CD14-positive monocyte (primary cell): ENCODE data around the gene RTN4IP1. TPM values are rescaled to one million over a fixed set of nuclear protein-coding genes. Genes with fewer than 3 reads are reported as not detected.

Experiments
- DNase-seq, 3 donors: peaks; one replicate each; pipeline ENCODE4 v3.0.0-alpha.2; 2011 to 2022
- H2AFZ ChIP-seq: 2 replicates; pipeline ENCODE4 v1.6.0; 2012; ENCODE audit warnings: mild to moderate bottlenecking, low read depth, low read length, inconsistent platforms; ENCODE audit not compliant: insufficient read depth, poor library complexity, severe bottlenecking
- H3K27ac ChIP-seq, 2 donors: 1 replicate in 1 of 2; 2 replicates in 1 of 2; pipeline ENCODE4 v1.5.1; 2012 to 2013; ENCODE audit warnings: low read length in 2 of 2, control low read depth in 1 of 2, inconsistent platforms in 1 of 2, low read depth in 1 of 2, mild to moderate bottlenecking in 1 of 2
- H3K27me3 ChIP-seq, 2 donors: one replicate each; pipeline versions ENCODE4 v1.6.0 to v1.6.1; 2011 to 2013; ENCODE audit warnings: low read length in 2 of 2; ENCODE audit not compliant: control insufficient read depth in 2 of 2, insufficient read depth in 2 of 2
- H3K36me3 ChIP-seq, 2 donors: replicated peaks in 1 of 2; 1 replicate in 1 of 2; 2 replicates in 1 of 2; pipeline versions ENCODE4 v1.5.1 to v1.6.1; 2012 to 2013; ENCODE audit warnings: low read length in 2 of 2, control low read depth in 1 of 2, inconsistent platforms in 1 of 2, mild to moderate bottlenecking in 1 of 2; ENCODE audit not compliant: insufficient read depth in 2 of 2, control insufficient read depth in 1 of 2
- H3K4me1 ChIP-seq, 2 donors: 1 replicate in 1 of 2; 2 replicates in 1 of 2; pipeline versions ENCODE4 v1.5.1 to v1.6.1; 2012 to 2013; ENCODE audit warnings: low read length in 2 of 2, control low read depth in 1 of 2, inconsistent platforms in 1 of 2, mild to moderate bottlenecking in 1 of 2, moderate library complexity in 1 of 2; ENCODE audit not compliant: insufficient read depth in 2 of 2, control insufficient read depth in 1 of 2
- H3K4me2 ChIP-seq: replicated peaks from 2 replicates; pipeline ENCODE3; 2012; ENCODE audit warnings: low read length, moderate library complexity, mild to moderate bottlenecking; ENCODE audit not compliant: poor library complexity, severe bottlenecking; ENCODE audit errors: extremely low read depth
- H3K4me3 ChIP-seq, 3 experiments: fragments of 200-600 bp in 1 of 3; sonication (generic) in 1 of 3; replicated peaks in 1 of 3; 1 replicate in 2 of 3; 2 replicates in 1 of 3; pipeline ENCODE4 v1.5.1; 2011 to 2013; ENCODE audit warnings: low read length in 3 of 3, mild to moderate bottlenecking in 3 of 3, control low read depth in 2 of 3, low read depth in 2 of 3, inconsistent platforms in 1 of 3, moderate library complexity in 1 of 3
- H3K79me2 ChIP-seq: 2 replicates; pipeline ENCODE4 v1.6.0; 2012; ENCODE audit warnings: mild to moderate bottlenecking, control low read depth, inconsistent platforms, low read length, moderate library complexity; ENCODE audit not compliant: insufficient read depth
- H3K9ac ChIP-seq: 2 replicates; pipeline ENCODE4 v1.6.0; 2017; ENCODE audit warnings: low read length, mild to moderate bottlenecking; ENCODE audit not compliant: insufficient read depth, poor library complexity, severe bottlenecking
- H3K9me3 ChIP-seq, 2 donors: replicated peaks in 1 of 2; 1 replicate in 1 of 2; 2 replicates in 1 of 2; pipeline versions ENCODE4 v1.5.1 to v1.6.1; 2012 to 2013; ENCODE audit warnings: low read length in 2 of 2, control low read depth in 1 of 2; ENCODE audit not compliant: control insufficient read depth in 1 of 2, insufficient read depth in 1 of 2
- H4K20me1 ChIP-seq: 2 replicates; pipeline ENCODE4 v1.6.0; 2012; ENCODE audit warnings: mild to moderate bottlenecking, low read length, control low read depth, moderate library complexity; ENCODE audit not compliant: insufficient read depth
- H3K27ac Mint-ChIP-seq, 7 donors: one replicate each; pipeline ENCODE4 v1.8.0; 2020; ENCODE audit warnings: mild to moderate bottlenecking in 7 of 7, mixed read lengths in 7 of 7, moderate library complexity in 6 of 7, inconsistent platforms in 2 of 7
- H3K27me3 Mint-ChIP-seq, 3 donors: one replicate each; pipeline ENCODE4 v1.8.0; 2021 to 2022; ENCODE audit warnings: low read depth in 3 of 3, mild to moderate bottlenecking in 3 of 3, mixed read lengths in 3 of 3, moderate library complexity in 3 of 3, inconsistent platforms in 1 of 3
- H3K36me3 Mint-ChIP-seq, 2 donors: one replicate each; pipeline ENCODE4 v1.8.0; 2020; ENCODE audit warnings: mixed read lengths in 2 of 2, inconsistent platforms in 1 of 2, mild to moderate bottlenecking in 1 of 2
- H3K4me1 Mint-ChIP-seq: one replicate; pipeline ENCODE4 v1.8.0; 2020; ENCODE audit warnings: mild to moderate bottlenecking, mixed read lengths
- H3K4me3 Mint-ChIP-seq, 2 donors: one replicate each; pipeline ENCODE4 v1.8.0; 2020; ENCODE audit warnings: mild to moderate bottlenecking in 2 of 2, mixed read lengths in 2 of 2, moderate library complexity in 1 of 2
- H3K9me3 Mint-ChIP-seq, 7 donors: one replicate each; pipeline ENCODE4 v1.8.0; 2020 to 2022; ENCODE audit warnings: mixed read lengths in 7 of 7, mild to moderate bottlenecking in 6 of 7, moderate library complexity in 6 of 7, inconsistent platforms in 2 of 7
- CTCF ChIP-seq: fragments of 200-600 bp; IDR thresholded peaks from one replicate; pipeline ENCODE4 v1.8.0; 2022; ENCODE audit warnings: antibody characterized with exemption, mild to moderate bottlenecking
- WGBS: methylation state at CpG from one replicate; pipeline ENCODE4 v1.1.5; 2013; ENCODE audit warnings: missing lambda C conversion rate; ENCODE audit not compliant: insufficient coverage; 5-methylcytosine and 5-hydroxymethylcytosine counted together
- intact Hi-C, 2 donors: fragments of 100-400 bp; cut with micrococcal nuclease; formaldehyde crosslinking; loops; one replicate each; pipeline versions ENCODE4 v1.15.0 to v1.15.1; 2023
- polyA plus RNA-seq, 3 donors: library from polyadenylated mRNA; depleted of rRNA in 1 of 3; unstranded in 2 of 3; stranded (reverse) in 1 of 3; fragments of 300-500 nt in 2 of 3; fragments of >200 nt in 1 of 3; fragmentation: Illumina TruSeq in 2 of 3; gene quantifications; 1 replicate in 2 of 3; 2 replicates in 1 of 3; pipeline ENCODE4 v1.2.3, GENCODE V29; 2012 to 2021

Gene RTN4IP1
- polyA plus RNA-seq, 3 donors: 3.5 to 6.7 (median 4.5) TPM

GRCh38 chr6:106637717-106638341 lies 8.5 kb upstream of the RTN4IP1 start:
- H4K20me1 ChIP-seq: peaks cover 7% of the 10 kb centered on the region
- peak overlapping the region; percentile 63 for H3K4me2 ChIP-seq
- H3K9me3 ChIP-seq: no peaks in the 10 kb centered on the region
- H3K4me3 ChIP-seq: peak overlapping the region in 1 of 3 experiments; percentile 47
- Mint-ChIP-seq H3K4me1 (peaks cover 30% of the 10 kb centered on the region), H3K9me3 (no peaks in the 10 kb centered on the region), H3K36me3 (peaks cover 24 to 27% of the 10 kb centered on the region in 2 donors), H3K27ac (peak overlapping the region; percentile 23 to 79 (median 63)), H3K27me3 (no peaks in the 10 kb centered on the region), H3K4me3 (peak overlapping the region; percentile 28 to 71)
- DNase-seq: peak; percentile 22 to 38 (median 26)
- peaks cover 60% of the 10 kb centered on the region for H3K79me2 ChIP-seq
- H3K27ac ChIP-seq: peak overlapping the region; percentile 4 to 75
- peaks cover 16 to 20% of the 10 kb centered on the region in 2 donors for H3K36me3 ChIP-seq
- H3K9ac ChIP-seq: no peak overlapping the region
- peak overlapping the region; percentile 60 for H2AFZ ChIP-seq
- no peak for TF ChIP-seq CTCF
- intact Hi-C loops: no loop called here
- H3K4me1 ChIP-seq: peaks cover 22 to 32% of the 10 kb centered on the region in 2 donors
- 80% methylated on average over 2 of the region's 6 CpGs for WGBS
- no peaks in the 10 kb centered on the region for H3K27me3 ChIP-seq

DNA sequence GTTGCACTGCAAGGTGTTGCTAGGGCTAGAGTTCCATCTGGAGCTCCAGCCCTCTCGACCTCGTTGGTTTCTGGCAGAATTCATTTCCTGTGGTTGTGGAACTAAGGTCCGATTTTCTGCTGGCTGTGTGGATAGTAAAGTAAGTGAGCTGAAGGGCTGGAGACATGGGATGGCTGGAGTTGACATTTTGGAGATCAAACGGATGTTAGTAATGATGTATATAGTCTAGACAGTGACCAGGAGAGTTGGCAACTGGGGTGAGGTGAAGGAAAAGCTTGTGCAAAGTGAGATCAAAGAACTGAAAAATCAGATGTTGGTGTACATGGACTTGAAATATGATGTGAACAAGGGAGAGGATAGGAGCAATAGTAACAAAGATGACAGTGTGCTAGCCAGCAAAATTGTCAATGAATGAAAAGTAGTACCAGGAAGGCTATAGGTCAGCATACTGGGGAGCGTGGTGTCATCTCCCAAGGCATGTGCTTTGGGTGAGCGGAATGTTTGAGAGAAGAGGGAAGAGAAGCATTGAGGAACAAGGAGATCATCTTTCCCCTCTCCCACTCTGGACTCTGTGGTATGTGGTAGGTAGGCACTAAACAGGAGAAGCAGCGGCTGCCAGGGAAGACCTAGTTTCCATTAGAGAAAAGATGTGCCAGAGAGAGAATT lies 7.9 kb upstream of the RTN4IP1 start:
- TF ChIP-seq CTCF: no peak

More for the DNA sequence above, 7.9 kb upstream of the RTN4IP1 start:
- Histone ChIP-seq H3K27ac (peak overlapping the region; percentile 22 to 75), H3K9me3 (no peaks in the 10 kb centered on the region), H2AFZ (peak overlapping the region; percentile 60), H3K4me1 (peaks cover 22 to 32% of the 10 kb centered on the region in 2 donors), H3K4me3 (peak overlapping the region in 1 of 3 experiments; percentile 47), H4K20me1 (peaks cover 7% of the 10 kb centered on the region), H3K27me3 (no peaks in the 10 kb centered on the region), H3K79me2 (peaks cover 66% of the 10 kb centered on the region), H3K4me2 (peak overlapping the region; percentile 63), H3K36me3 (peaks cover 10 to 13% of the 10 kb centered on the region in 2 donors), H3K9ac (no peak overlapping the region)
- Mint-ChIP-seq H3K27me3 (no peaks in the 10 kb centered on the region), H3K9me3 (no peaks in the 10 kb centered on the region), H3K27ac (peak overlapping the region; percentile 4 to 72 (median 51)), H3K4me1 (peaks cover 30% of the 10 kb centered on the region), H3K36me3 (peaks cover 18 to 24% of the 10 kb centered on the region in 2 donors), H3K4me3 (peak overlapping the region; percentile 28 to 52)
- intact Hi-C loops: no loop called here
- DNase-seq: peak in 1 of 3 donors; percentile 19
- WGBS: 23% methylated on average over 4 of the region's 7 CpGs
